GM12874 (cell line): ENCODE data around the gene SBNO1.

ENCODE experiments used
- CTCF ChIP-seq: IDR thresholded peaks from 2 replicates; pipeline ENCODE4 v1.5.1; 2011; ENCODE audit warnings: low read depth, mild to moderate bottlenecking, control low read depth, low read length, moderate library complexity; ENCODE audit not compliant: insufficient read depth

Gene SBNO1

GRCh38 chr12:123335490-123335889 is 29.2 kb downstream of the SBNO1 start:
- TF ChIP-seq CTCF: no peak

- no peak for TF ChIP-seq CTCF
Observed at GRCh38 chr12:123329799-123330198, 34.8 kb downstream of the SBNO1 start.

DNA sequence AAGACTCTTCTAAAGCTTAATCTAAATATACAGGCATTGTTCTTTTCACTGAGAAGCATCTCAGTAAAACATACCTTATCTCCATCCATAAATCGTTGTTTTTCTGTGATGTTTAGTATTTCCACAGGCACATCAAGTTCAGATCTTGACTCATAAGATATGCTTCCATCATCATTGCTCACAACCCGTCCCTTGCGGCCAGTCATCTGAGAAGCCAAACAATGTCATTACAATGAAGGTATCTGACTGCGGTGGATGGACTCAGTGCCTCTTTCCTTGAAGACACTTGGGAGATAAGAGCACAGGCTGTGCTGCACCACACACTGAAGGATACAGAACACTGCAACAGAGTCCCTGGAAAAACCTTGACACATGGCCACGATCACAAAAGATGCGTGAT is 44.8 kb downstream of the SBNO1 start:
- no peak for TF ChIP-seq CTCF

DNA sequence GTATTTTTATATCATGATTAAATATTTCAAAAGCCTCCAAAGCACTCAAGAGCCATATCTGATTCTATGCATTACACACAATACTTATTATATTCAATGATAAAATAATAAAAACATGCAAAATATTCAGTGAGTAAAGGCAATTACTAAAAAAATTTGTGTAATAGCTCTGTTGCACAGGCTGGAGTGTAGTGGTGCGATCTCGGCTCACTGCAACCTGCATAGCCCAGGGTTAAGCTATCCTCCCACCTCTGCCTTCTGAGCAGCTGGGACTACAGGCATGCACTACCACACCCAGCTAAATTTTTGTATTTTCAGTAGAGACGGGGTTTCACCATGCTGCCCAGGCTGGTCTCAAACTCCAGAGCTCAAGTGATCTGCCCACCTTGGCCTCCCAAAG is 45.4 kb downstream of the SBNO1 start:
- TF ChIP-seq CTCF: no peak

GRCh38 chr12:123306200-123306599 is 58.4 kb downstream of the SBNO1 start:
- no peak for TF ChIP-seq CTCF

DNA sequence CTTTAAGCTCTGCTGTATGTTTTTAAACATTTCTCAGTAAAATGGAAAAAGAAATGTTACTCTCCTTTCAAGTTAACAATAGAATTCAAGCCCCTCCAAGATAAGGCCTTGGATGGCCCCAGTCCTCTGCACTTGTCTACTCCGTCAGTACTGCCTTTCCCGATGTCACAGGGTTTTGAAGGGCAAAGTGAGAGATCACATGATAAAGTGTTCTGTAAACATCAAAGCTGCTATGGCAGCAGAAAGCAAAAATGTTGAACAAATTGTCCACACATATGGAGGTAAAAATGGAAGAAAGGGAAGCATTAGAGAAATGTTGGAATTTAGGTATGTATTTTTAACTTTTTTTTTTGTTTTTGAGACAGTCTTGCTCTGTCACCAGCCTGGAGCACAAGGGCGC is 59.5 kb downstream of the SBNO1 start:
- no peak for TF ChIP-seq CTCF

- TF ChIP-seq CTCF: no peak
Observed at GRCh38 chr12:123293178-123293760, 71.4 kb downstream of the SBNO1 start.
